H1 (cell line): Measurements from ENCODE around the gene CCDC107. TPM values are rescaled to one million over a fixed set of nuclear protein-coding genes. Genes with fewer than 3 reads are reported as not detected.

Experiments used
- CTCF ChIA-PET: fragments of 300-600 bp; sonication (Branson Sonifier 250); formaldehyde crosslinking; loops from one replicate; lab custom pipeline; 2021; ENCODE audit not compliant: partially characterized antibody; lab: Charles Lee
- POLR2A ChIA-PET: fragments of 300-600 bp; sonication (Branson Sonifier 250); formaldehyde crosslinking; loops from one replicate; lab custom pipeline; 2021; ENCODE audit warnings: inconsistent platforms; ENCODE audit not compliant: partially characterized antibody; lab: Charles Lee
- DNase-seq, 2 experiments: peaks; one replicate each; pipeline versions ENCODE4 v3.0.0 to v3.0.0-alpha.2; 2010 to 2022; ENCODE audit warnings: low spot score in 2 of 2, low read depth in 1 of 2, mixed read lengths in 1 of 2
- FAIRE-seq: peaks from 2 replicates; lab custom pipeline; 2011; peaks lifted over from hg19 to GRCh38; lab: Jason Lieb, UNC
- H2AFZ ChIP-seq: 2 replicates; pipeline ENCODE4 v1.8.1; 2012; ENCODE audit warnings: low read length, inconsistent platforms
- H2AK5ac ChIP-seq: 2 replicates; pipeline ENCODE4 v1.6.1; 2013; ENCODE audit warnings: low read depth, low read length
- H2BK120ac ChIP-seq: replicated peaks from 2 replicates; pipeline ENCODE3; 2013; ENCODE audit warnings: low read depth, low read length, inconsistent platforms
- H2BK12ac ChIP-seq: 2 replicates; pipeline ENCODE4 v1.6.1; 2013; ENCODE audit warnings: low read depth, low read length
- H2BK15ac ChIP-seq: 2 replicates; pipeline ENCODE4 v1.6.1; 2013; ENCODE audit warnings: low read length
- H2BK20ac ChIP-seq: 2 replicates; pipeline ENCODE4 v1.6.1; 2013; ENCODE audit warnings: low read length
- H2BK5ac ChIP-seq: 2 replicates; pipeline ENCODE4 v1.6.1; 2013; ENCODE audit warnings: low read depth, low read length
- H3K14ac ChIP-seq: 2 replicates; pipeline ENCODE4 v1.6.1; 2013; ENCODE audit warnings: inconsistent platforms; ENCODE audit not compliant: insufficient read length
- H3K18ac ChIP-seq: 2 replicates; pipeline ENCODE4 v1.6.1; 2013; ENCODE audit warnings: low read length; ENCODE audit errors: extremely low read depth
- H3K23ac ChIP-seq: 2 replicates; pipeline ENCODE4 v1.6.1; 2013; ENCODE audit warnings: inconsistent platforms; ENCODE audit not compliant: insufficient read length
- H3K23me2 ChIP-seq: 2 replicates; pipeline ENCODE4 v1.6.1; 2013; ENCODE audit warnings: low read depth, low read length
- H3K27ac ChIP-seq: 2 replicates; pipeline ENCODE4 v1.6.1; 2011; ENCODE audit warnings: low read depth, low read length, inconsistent platforms
- H3K27me3 ChIP-seq, 4 experiments: replicated peaks in 1 of 4; 1 replicate in 1 of 4; 2 replicates in 3 of 4; pipeline versions ENCODE4 v1.6.1 to v1.8.1; 2011 to 2013; ENCODE audit warnings: low read length in 3 of 4, mild to moderate bottlenecking in 3 of 4, inconsistent platforms in 2 of 4, mixed read lengths in 2 of 4, moderate library complexity in 1 of 4; ENCODE audit not compliant: control insufficient read depth in 3 of 4, insufficient read depth in 3 of 4; ENCODE audit errors: extremely low read depth in 1 of 4
- H3K36me3 ChIP-seq, 4 experiments: 2 replicates each; pipeline versions ENCODE4 v1.6.1 to v1.8.1; 2011 to 2013; ENCODE audit warnings: mild to moderate bottlenecking in 4 of 4, low read length in 3 of 4, moderate library complexity in 2 of 4, control low read depth in 1 of 4, inconsistent platforms in 1 of 4; ENCODE audit not compliant: insufficient read depth in 4 of 4, control insufficient read depth in 2 of 4
- H3K4ac ChIP-seq: replicated peaks from 2 replicates; pipeline ENCODE3; 2013; ENCODE audit warnings: low read length, low read depth, mixed read lengths, inconsistent platforms; ENCODE audit not compliant: insufficient read length
- H3K4me1 ChIP-seq, 4 experiments: replicated peaks in 1 of 4; 1 replicate in 1 of 4; 2 replicates in 3 of 4; pipeline versions ENCODE4 v1.6.1 to v1.8.1; 2011 to 2013; ENCODE audit warnings: low read length in 3 of 4, inconsistent platforms in 2 of 4, mixed read lengths in 1 of 4; ENCODE audit not compliant: insufficient read depth in 4 of 4, control insufficient read depth in 3 of 4
- H3K4me2 ChIP-seq, 2 experiments: 2 replicates each; pipeline versions ENCODE4 v1.6.1 to v1.8.1; 2011 to 2013; ENCODE audit warnings: low read depth in 2 of 2, low read length in 2 of 2, control low read depth in 1 of 2, inconsistent platforms in 1 of 2, mild to moderate bottlenecking in 1 of 2; ENCODE audit not compliant: insufficient read depth in 1 of 2
- H3K4me3 ChIP-seq, 4 experiments: fragments of 200-600, 300-600 bp in 1 of 4; sonication (generic), shearing (Covaris generic), sonication (Bioruptor Twin) in 1 of 4; 2 replicates each; pipeline versions ENCODE4 v1.5.1 to v1.8.1; 2011 to 2016; ENCODE audit warnings: low read length in 4 of 4, low read depth in 3 of 4, control low read depth in 2 of 4, inconsistent platforms in 2 of 4, mild to moderate bottlenecking in 2 of 4, mixed read lengths in 1 of 4, moderate library complexity in 1 of 4; ENCODE audit not compliant: insufficient read depth in 2 of 4; ENCODE audit errors: extremely low read depth in 1 of 4
- H3K56ac ChIP-seq: replicated peaks from 2 replicates; pipeline ENCODE3; 2013; ENCODE audit warnings: low read depth, mild to moderate bottlenecking, mixed read lengths, low read length, inconsistent platforms; ENCODE audit not compliant: insufficient read length
- H3K79me1 ChIP-seq: 2 replicates; pipeline ENCODE4 v1.6.1; 2013; ENCODE audit warnings: low read depth, low read length, control low read depth
- H3K79me2 ChIP-seq, 2 experiments: 2 replicates each; pipeline versions ENCODE4 v1.6.1 to v1.8.1; 2012 to 2013; ENCODE audit warnings: low read length in 2 of 2, mild to moderate bottlenecking in 2 of 2, inconsistent platforms in 1 of 2; ENCODE audit not compliant: insufficient read depth in 2 of 2, control insufficient read depth in 1 of 2
- H3K9ac ChIP-seq, 4 experiments: replicated peaks in 1 of 4; 1 replicate in 1 of 4; 2 replicates in 3 of 4; pipeline versions ENCODE4 v1.6.1 to v1.8.1; 2011 to 2013; ENCODE audit warnings: low read depth in 3 of 4, low read length in 3 of 4, control low read depth in 2 of 4, mild to moderate bottlenecking in 2 of 4, moderate library complexity in 2 of 4, inconsistent platforms in 1 of 4; ENCODE audit errors: extremely low read depth in 1 of 4
- H3K9me3 ChIP-seq, 2 experiments: 2 replicates each; pipeline versions ENCODE4 v1.6.1 to v1.8.1; 2012 to 2013; ENCODE audit warnings: mild to moderate bottlenecking in 2 of 2, moderate library complexity in 2 of 2, control low read depth in 1 of 2, inconsistent platforms in 1 of 2, low read depth in 1 of 2, low read length in 1 of 2, mixed read lengths in 1 of 2; ENCODE audit not compliant: insufficient read depth in 2 of 2
- H4K20me1 ChIP-seq, 2 experiments: replicated peaks in 1 of 2; 2 replicates each; pipeline versions ENCODE3 to v1.8.1; 2011 to 2013; ENCODE audit warnings: inconsistent platforms in 2 of 2, low read length in 2 of 2, mild to moderate bottlenecking in 1 of 2; ENCODE audit not compliant: insufficient read depth in 2 of 2, control insufficient read depth in 1 of 2
- H4K5ac ChIP-seq: 2 replicates; pipeline ENCODE4 v1.6.1; 2013; ENCODE audit warnings: low read length, low read depth, mixed read lengths, inconsistent platforms; ENCODE audit not compliant: insufficient read length
- H4K8ac ChIP-seq: 2 replicates; pipeline ENCODE4 v1.8.0; 2013; ENCODE audit warnings: mild to moderate bottlenecking, moderate library complexity, low read length, inconsistent platforms; ENCODE audit not compliant: insufficient read depth; ENCODE audit errors: extremely low read depth
- H4K91ac ChIP-seq: replicated peaks from 2 replicates; pipeline ENCODE3; 2013; ENCODE audit warnings: low read length, mixed read lengths, inconsistent platforms; ENCODE audit not compliant: insufficient read length
- BACH1 ChIP-seq: IDR thresholded peaks from 2 replicates; pipeline ENCODE4 v1.6.1; 2012; ENCODE audit warnings: low read length, improper control_type of control experiment
- CBX5 ChIP-seq: fragments of 300-800, 300-1000 bp; sonication (generic); IDR thresholded peaks from 2 replicates; pipeline ENCODE4 v1.7.1; 2016; ENCODE audit warnings: antibody characterized with exemption, low read length, low read depth
- CHD1 ChIP-seq: IDR thresholded peaks from 2 replicates; pipeline ENCODE4 v1.6.1; 2012; ENCODE audit warnings: low read depth, low read length, improper control_type of control experiment
- CHD2 ChIP-seq: IDR thresholded peaks from 2 replicates; pipeline ENCODE4 v1.6.1; 2012; ENCODE audit warnings: low read length, improper control_type of control experiment
- EP300 ChIP-seq, 2 experiments: IDR thresholded peaks; 1 replicate in 1 of 2; 2 replicates in 1 of 2; pipeline ENCODE4 v1.6.1; 2011 to 2012; ENCODE audit warnings: low read depth in 2 of 2, low read length in 2 of 2, mild to moderate bottlenecking in 2 of 2, borderline replicate concordance in 1 of 2, inconsistent platforms in 1 of 2, moderate library complexity in 1 of 2
- EZH2 ChIP-seq: fragments of 200-600 bp; sonication (generic); IDR thresholded peaks from 2 replicates; pipeline ENCODE4 v1.7.1; 2012; ENCODE audit warnings: low read depth, mild to moderate bottlenecking, moderate library complexity, low read length, inconsistent platforms; ENCODE audit not compliant: severe bottlenecking
- HDAC6 ChIP-seq: IDR thresholded peaks from one replicate; pipeline ENCODE4 v1.7.1; 2012; ENCODE audit warnings: low read depth, mild to moderate bottlenecking, inconsistent platforms, low read length, moderate library complexity
- JUND ChIP-seq: IDR thresholded peaks from 2 replicates; pipeline ENCODE4 v1.6.1; 2011; ENCODE audit warnings: mild to moderate bottlenecking, improper control_type of control experiment, low read length
- MAX ChIP-seq: IDR thresholded peaks from 2 replicates; pipeline ENCODE4 v1.6.1; 2012; ENCODE audit warnings: inconsistent platforms
- POLR2AphosphoS5 ChIP-seq: IDR thresholded peaks from 2 replicates; pipeline ENCODE4 v1.6.1; 2011; ENCODE audit warnings: low read depth, low read length
- RBBP5 ChIP-seq: IDR thresholded peaks from 2 replicates; pipeline ENCODE4 v1.7.1; 2012; ENCODE audit warnings: low read depth, mild to moderate bottlenecking, inconsistent platforms, low read length, moderate library complexity, borderline replicate concordance
- RXRA ChIP-seq: IDR thresholded peaks from 2 replicates; pipeline ENCODE4 v1.6.1; 2011; ENCODE audit warnings: low read depth, mild to moderate bottlenecking, low read length, moderate library complexity; ENCODE audit not compliant: insufficient read depth
- SIN3A ChIP-seq, 2 experiments: IDR thresholded peaks in 1 of 2; conservative IDR thresholded peaks in 1 of 2; 2 replicates each; pipeline ENCODE4 v1.6.1; 2011 to 2012; ENCODE audit warnings: low read length in 2 of 2, improper control_type of control experiment in 1 of 2, low read depth in 1 of 2, mild to moderate bottlenecking in 1 of 2
- WGBS, 2 experiments: shearing (Covaris generic) in 1 of 2; methylation state at CpG; one replicate each; pipeline versions ENCODE4 v1.1.6 to v1.1.7; 2013 to 2015; ENCODE audit warnings: low lambda C conversion rate in 2 of 2, mixed read lengths in 2 of 2, inconsistent platforms in 1 of 2, low coverage in 1 of 2, missing lambda C conversion rate in 1 of 2; ENCODE audit not compliant: insufficient replicate concordance in 2 of 2, insufficient coverage in 1 of 2, insufficient read length in 1 of 2; ENCODE audit errors: extremely low coverage in 1 of 2, missing lambda C conversion rate in 1 of 2; 5-methylcytosine and 5-hydroxymethylcytosine counted together
- polyA plus RNA-seq, 7 experiments: library from polyadenylated mRNA; depleted of rRNA in 3 of 7; stranded (reverse) in 5 of 7; unstranded in 2 of 7; fragments of >200 nt in 5 of 7; fragments of 200-250 nt in 2 of 7; gene quantifications; 1 replicate in 5 of 7; 2 replicates in 1 of 7; 4 replicates in 1 of 7; pipeline versions ENCODE4 v1.2.1 to v1.2.3, GENCODE V29; 2011 to 2013; ENCODE audit warnings: missing spikeins in 2 of 7, mixed read lengths in 2 of 7
- total RNA-seq: library from RNA; stranded (reverse); fragmentation: NEBNext Ultra II Directional; extraction: Animal tissue kit (Norgen Biotek cat#: 25700); gene quantifications from 2 replicates; pipeline ENCODE4 v1.2.1, GENCODE V29; 2021

Gene CCDC107
- total and polyA plus RNA-seq, 2 of the 8 experiments (the other 6 are each of a cell fraction or from before 2014, with no cell fraction given) = 8.2 to 9.0 TPM

GRCh38 chr9:35618325-35618727 lies 39.8 kb upstream of the CCDC107 start, which contains the start of gene CD72:
CD72 (minus strand) TSS chr9:35618413; CDS start chr9:35618303, 110 bp downstream.
- no peaks in the 10 kb centered on the region for H3K9me3 ChIP-seq
- peak within 1 kb of the TSS in 2 of 4 experiments; percentile 3 to 44; a peak in 4 of 7 replicates for H3K9ac ChIP-seq
- peaks cover 0 to 9% (median 5%) of the 10 kb centered on the region in 4 experiments; a peak in 4 of 7 replicates for H3K4me1 ChIP-seq
- 85% methylated on average over 7 of the region's 7 CpGs; no CpG with 5 or more reads in 1 of the 2 experiments for WGBS, 2 experiments
- H2BK5ac ChIP-seq = peak within 1 kb of the TSS; percentile 18; the same call in 1 of the 2 replicates
- H2AFZ ChIP-seq = peak within 1 kb of the TSS; percentile 99
- H2BK120ac ChIP-seq = no peak within 1 kb of the TSS
- no peaks in the 10 kb centered on the region for H3K36me3 ChIP-seq
- H3K23me2 ChIP-seq = peaks cover 9% of the 10 kb centered on the region
- no peak within 1 kb of the TSS for H4K5ac ChIP-seq
- H3K14ac ChIP-seq = no peak within 1 kb of the TSS
- FAIRE-seq = no peak
- POLR2A ChIA-PET = interaction anchor here (0.9 to 1.1 kb wide), 2 partner anchors 30 to 33 kb away, joined by 3 read pairs; partner anchors contain the start of gene SIT1
- H4K20me1 ChIP-seq = no peaks in the 10 kb centered on the region
- H2BK20ac ChIP-seq = no peak within 1 kb of the TSS
- no peak within 1 kb of the TSS for H3K27ac ChIP-seq
- no peak within 1 kb of the TSS for H3K23ac ChIP-seq
- H3K79me1 ChIP-seq = no peaks in the 10 kb centered on the region
- H2AK5ac ChIP-seq = no peak within 1 kb of the TSS
- H3K56ac ChIP-seq = peak within 1 kb of the TSS; percentile 32
- peaks cover 0 to 18% (median 14%) of the 10 kb centered on the region in 4 experiments; a peak in 4 of 7 replicates for H3K27me3 ChIP-seq
- H3K4me3 ChIP-seq = peak within 1 kb of the TSS; percentile 44 to 69 (median 50)
- CTCF ChIA-PET = interaction anchor here (0.8 to 5.2 kb wide), 5 partner anchors 14 to 137 kb away, joined by 3 to 31 read pairs (median 5); partner anchors contain the start of genes ARHGEF39, SIT1 and TESK1
- DNase-seq = no peak
- no peak within 1 kb of the TSS for H2BK15ac ChIP-seq
- H4K91ac ChIP-seq = peak within 1 kb of the TSS; percentile 66
- H2BK12ac ChIP-seq = peak within 1 kb of the TSS; percentile 54
- H3K4ac ChIP-seq = no peak within 1 kb of the TSS
- H3K18ac ChIP-seq = peak within 1 kb of the TSS; percentile 61; the same call in 1 of the 2 replicates
- peak within 1 kb of the TSS; percentile 74 to 77 for H3K4me2 ChIP-seq
- no peaks in the 10 kb centered on the region for H3K79me2 ChIP-seq
- peak within 1 kb of the TSS; percentile 94; the same call in 1 of the 2 replicates for H4K8ac ChIP-seq
- TF ChIP-seq SIN3A (conservative IDR thresholded peaks at IDR 0.05 in 1 of 2, IDR thresholded peaks at IDR 0.05 in 1 of 2; ENCODE audit: low read depth in 1 of 2, low read length in 2 of 2) = no peak
- TF ChIP-seq HDAC6 = no peak
- TF ChIP-seq CBX5 = no peak
- TF ChIP-seq MAX = no peak
- TF ChIP-seq EP300 (IDR thresholded peaks at IDR 0.05; ENCODE audit: borderline replicate concordance in 1 of 2, low read depth in 2 of 2, low read length in 2 of 2) = no peak
- no peak for TF ChIP-seq CHD2
- no peak for TF ChIP-seq RXRA
- no peak for TF ChIP-seq POLR2AphosphoS5
- no peak for TF ChIP-seq RBBP5
- no peak for TF ChIP-seq BACH1
- TF ChIP-seq CHD1 = no peak
- no peak for TF ChIP-seq EZH2
- no peak for TF ChIP-seq JUND
